Neural progenitor cell (in vitro differentiated cells): ENCODE data around the gene DGLUCY. TPM values are rescaled to one million over a fixed set of nuclear protein-coding genes. Genes with fewer than 3 reads are reported as not detected.
A peak's percentile ranks its signal among the peaks of the same experiment; 100 is the strongest.

Source experiments
- DNase-seq: peaks from one replicate; pipeline ENCODE4 v3.0.0-alpha.2; 2016; ENCODE audit warnings: low spot score
- H2AFZ ChIP-seq: fragments of 200-600 bp; sonication (generic); replicated peaks from 2 replicates; pipeline ENCODE4 v1.6.1; 2016; ENCODE audit warnings: antibody characterized with exemption
- H3F3A ChIP-seq: fragments of 200-600 bp; sonication (generic); 2 replicates; pipeline ENCODE4 v1.6.1; 2016; ENCODE audit warnings: antibody characterized with exemption, low read depth
- H3K27ac ChIP-seq: fragments of 200-600 bp; sonication (generic); 2 replicates; pipeline ENCODE4 v1.5.1; 2016; ENCODE audit warnings: mild to moderate bottlenecking
- H3K27me3 ChIP-seq: fragments of 200-600 bp; sonication (generic); 2 replicates; pipeline ENCODE4 v1.6.1; 2016; ENCODE audit warnings: mild to moderate bottlenecking, moderate library complexity
- H3K36me3 ChIP-seq: fragments of 200-600 bp; sonication (generic); 2 replicates; pipeline ENCODE4 v1.5.1; 2016
- H3K4me1 ChIP-seq: fragments of 200-600 bp; sonication (generic); 2 replicates; pipeline ENCODE4 v1.6.1; 2016; ENCODE audit warnings: mixed run types
- H3K4me2 ChIP-seq: fragments of 200-600 bp; sonication (generic); 2 replicates; pipeline ENCODE4 v1.6.1; 2016
- H3K4me3 ChIP-seq: fragments of 200-600 bp; sonication (generic); 2 replicates; pipeline ENCODE4 v1.5.1; 2016
- H3K79me2 ChIP-seq: fragments of 200-600 bp; sonication (generic); 2 replicates; pipeline ENCODE4 v1.6.1; 2016; ENCODE audit warnings: low read depth
- H3K9ac ChIP-seq: fragments of 200-600 bp; sonication (generic); 2 replicates; pipeline ENCODE4 v1.6.1; 2016
- H3K9me3 ChIP-seq: fragments of 200-600 bp; sonication (generic); 2 replicates; pipeline ENCODE4 v1.5.1; 2016; ENCODE audit warnings: low read depth
- H4K20me1 ChIP-seq: fragments of 200-600 bp; sonication (generic); 2 replicates; pipeline ENCODE4 v1.6.1; 2016; ENCODE audit warnings: low read depth
- H3K27ac Mint-ChIP-seq: 3 replicates; pipeline ENCODE4 v1.8.0; 2021; ENCODE audit warnings: mixed read lengths
- H3K27me3 Mint-ChIP-seq: 2 replicates; pipeline ENCODE4 v1.8.0; 2022; ENCODE audit warnings: low read depth, mild to moderate bottlenecking, inconsistent platforms, moderate library complexity, mixed read lengths; ENCODE audit not compliant: insufficient read depth
- H3K36me3 Mint-ChIP-seq: 3 replicates; pipeline ENCODE4 v1.8.0; 2021; ENCODE audit warnings: mixed read lengths
- H3K4me1 Mint-ChIP-seq: 3 replicates; pipeline ENCODE4 v1.8.0; 2021; ENCODE audit warnings: mixed read lengths
- H3K4me3 Mint-ChIP-seq: 3 replicates; pipeline ENCODE4 v1.8.0; 2021; ENCODE audit warnings: mild to moderate bottlenecking, moderate library complexity, mixed read lengths
- H3K9me3 Mint-ChIP-seq: 3 replicates; pipeline ENCODE4 v1.8.0; 2020; ENCODE audit warnings: mixed read lengths
- CTCF ChIP-seq: fragments of 200-600 bp; sonication (generic); IDR thresholded peaks from 2 replicates; pipeline ENCODE4 v1.5.1; 2017; ENCODE audit warnings: antibody characterized with exemption, mild to moderate bottlenecking
- EZH2 ChIP-seq: fragments of 200-600 bp; sonication (generic); IDR thresholded peaks from 2 replicates; pipeline ENCODE4 v1.6.1; 2017; ENCODE audit warnings: antibody characterized with exemption, mild to moderate bottlenecking, moderate library complexity
- EZH2phosphoT487 ChIP-seq: fragments of 200-600 bp; sonication (generic); IDR thresholded peaks from 2 replicates; pipeline ENCODE4 v1.6.1; 2017; ENCODE audit warnings: antibody characterized with exemption
- total RNA-seq: library from RNA; depleted of rRNA; stranded (reverse); fragments of >200 nt; gene quantifications from 2 replicates; pipeline ENCODE4 v1.2.3, GENCODE V29; 2015; ENCODE audit warnings: low replicate concordance

The DGLUCY gene
- total RNA-seq, 1 donor from 2014 or later: 17.0 TPM

- Histone ChIP-seq H3K4me2 (no peak overlapping the region), H3K9ac (no peak overlapping the region), H3F3A (no peaks in the 10 kb centered on the region), H3K9me3 (no peaks in the 10 kb centered on the region), H3K4me1 (no peaks in the 10 kb centered on the region), H2AFZ (no peak overlapping the region), H3K27me3 (no peaks in the 10 kb centered on the region), H3K79me2 (no peaks in the 10 kb centered on the region), H4K20me1 (no peaks in the 10 kb centered on the region), H3K27ac (no peak overlapping the region), H3K4me3 (no peak overlapping the region), H3K36me3 (no peaks in the 10 kb centered on the region)
- Mint-ChIP-seq H3K4me1 (peaks cover 5% of the 10 kb centered on the region), H3K4me3 (peak overlapping the region; percentile 50), H3K36me3 (peaks cover 15% of the 10 kb centered on the region), H3K27me3 (peaks cover 3% of the 10 kb centered on the region), H3K27ac (no peak overlapping the region), H3K9me3 (no peaks in the 10 kb centered on the region)
- DNase-seq: no peak
- TF ChIP-seq CTCF (no peak), EZH2 (no peak), EZH2phosphoT487 (no peak)
Observed at GRCh38 chr14:91220581-91221000, 106.7 kb downstream of the DGLUCY start.

- Histone ChIP-seq H3K4me3 (no peak overlapping the region), H3K4me2 (no peak overlapping the region), H3K4me1 (no peaks in the 10 kb centered on the region), H3K79me2 (no peaks in the 10 kb centered on the region), H3F3A (no peaks in the 10 kb centered on the region), H3K27ac (no peak overlapping the region), H3K9me3 (no peaks in the 10 kb centered on the region), H3K9ac (no peak overlapping the region), H2AFZ (no peak overlapping the region), H3K36me3 (no peaks in the 10 kb centered on the region), H3K27me3 (no peaks in the 10 kb centered on the region), H4K20me1 (no peaks in the 10 kb centered on the region)
- Mint-ChIP-seq H3K4me3 (no peak overlapping the region), H3K27ac (no peak overlapping the region), H3K9me3 (no peaks in the 10 kb centered on the region), H3K27me3 (peaks cover 3% of the 10 kb centered on the region), H3K36me3 (peaks cover 11% of the 10 kb centered on the region), H3K4me1 (peaks cover 5% of the 10 kb centered on the region)
- TF ChIP-seq CTCF: no peak
- no peak for TF ChIP-seq EZH2
- TF ChIP-seq EZH2phosphoT487: no peak
- no peak for DNase-seq
Observed at GRCh38 chr14:91221270-91221669, 107.4 kb downstream of the DGLUCY start.

GRCh38 chr14:91223028-91223783 lies 109.3 kb downstream of the DGLUCY start:
- no peaks in the 10 kb centered on the region for H3K9me3 Mint-ChIP-seq
- Histone ChIP-seq H3K36me3 (no peaks in the 10 kb centered on the region), H3K9me3 (no peaks in the 10 kb centered on the region), H3K4me2 (no peak overlapping the region), H3K27me3 (no peaks in the 10 kb centered on the region), H3K79me2 (no peaks in the 10 kb centered on the region), H4K20me1 (no peaks in the 10 kb centered on the region), H2AFZ (no peak overlapping the region), H3K4me3 (no peak overlapping the region), H3K9ac (no peak overlapping the region), H3K4me1 (no peaks in the 10 kb centered on the region), H3F3A (no peaks in the 10 kb centered on the region), H3K27ac (no peak overlapping the region)
- TF ChIP-seq EZH2 (no peak), EZH2phosphoT487 (no peak), CTCF (no peak)
- H3K27ac Mint-ChIP-seq: no peak overlapping the region
- no peak for DNase-seq
- peaks cover 3% of the 10 kb centered on the region for H3K27me3 Mint-ChIP-seq
- H3K36me3 Mint-ChIP-seq: peaks cover 9% of the 10 kb centered on the region
- H3K4me1 Mint-ChIP-seq: peaks cover under 1% of the 10 kb centered on the region
- H3K4me3 Mint-ChIP-seq: no peak overlapping the region
